ENCODE data around the gene MSANTD7.

- TF ChIP-seq CTCF (IDR thresholded peaks at IDR 0.05 in 8 of 11, conservative IDR thresholded peaks at IDR 0.05 in 3 of 11), result no peak
- no peak for TF ChIP-seq POLR2AphosphoS5 (IDR thresholded peaks at IDR 0.05)
Observed at GRCh38 chr10:14839305-14839695, 1.2 kb downstream of the MSANTD7 start.
